ENCODE measurements around the gene PAK4.

DNA sequence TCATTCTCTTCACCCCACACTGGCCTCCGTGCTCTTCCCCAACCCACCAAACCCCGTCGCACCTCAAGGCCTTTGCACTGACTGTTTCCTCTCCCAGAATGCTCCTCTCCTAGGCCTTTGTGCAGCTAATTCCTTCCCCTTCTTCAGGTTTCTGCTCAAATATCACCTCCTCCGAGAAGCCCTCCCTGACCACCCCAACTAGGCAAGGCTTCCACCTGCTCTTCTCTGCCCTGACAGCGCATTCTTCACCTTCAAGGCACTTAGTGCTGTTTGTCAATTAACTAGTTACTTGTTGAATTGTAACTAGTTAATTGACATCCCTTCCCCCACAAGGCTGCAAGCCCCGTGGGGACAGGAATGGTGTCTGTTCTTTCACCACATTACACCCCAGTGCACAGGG, 63.4 kb downstream of the PAK4 start:
- no peak for TF ChIP-seq POLR2A (IDR thresholded peaks at IDR 0.05)
- TF ChIP-seq, protein P1, sequence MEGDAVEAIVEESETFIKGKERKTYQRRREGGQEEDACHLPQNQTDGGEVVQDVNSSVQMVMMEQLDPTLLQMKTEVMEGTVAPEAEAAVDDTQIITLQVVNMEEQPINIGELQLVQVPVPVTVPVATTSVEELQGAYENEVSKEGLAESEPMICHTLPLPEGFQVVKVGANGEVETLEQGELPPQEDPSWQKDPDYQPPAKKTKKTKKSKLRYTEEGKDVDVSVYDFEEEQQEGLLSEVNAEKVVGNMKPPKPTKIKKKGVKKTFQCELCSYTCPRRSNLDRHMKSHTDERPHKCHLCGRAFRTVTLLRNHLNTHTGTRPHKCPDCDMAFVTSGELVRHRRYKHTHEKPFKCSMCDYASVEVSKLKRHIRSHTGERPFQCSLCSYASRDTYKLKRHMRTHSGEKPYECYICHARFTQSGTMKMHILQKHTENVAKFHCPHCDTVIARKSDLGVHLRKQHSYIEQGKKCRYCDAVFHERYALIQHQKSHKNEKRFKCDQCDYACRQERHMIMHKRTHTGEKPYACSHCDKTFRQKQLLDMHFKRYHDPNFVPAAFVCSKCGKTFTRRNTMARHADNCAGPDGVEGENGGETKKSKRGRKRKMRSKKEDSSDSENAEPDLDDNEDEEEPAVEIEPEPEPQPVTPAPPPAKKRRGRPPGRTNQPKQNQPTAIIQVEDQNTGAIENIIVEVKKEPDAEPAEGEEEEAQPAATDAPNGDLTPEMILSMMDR (IDR thresholded peaks at IDR 0.05): no peak
- TF ChIP-seq EP300 (IDR thresholded peaks at IDR 0.05): no peak
